ENCODE data around the gene CAMK1D.

DNA sequence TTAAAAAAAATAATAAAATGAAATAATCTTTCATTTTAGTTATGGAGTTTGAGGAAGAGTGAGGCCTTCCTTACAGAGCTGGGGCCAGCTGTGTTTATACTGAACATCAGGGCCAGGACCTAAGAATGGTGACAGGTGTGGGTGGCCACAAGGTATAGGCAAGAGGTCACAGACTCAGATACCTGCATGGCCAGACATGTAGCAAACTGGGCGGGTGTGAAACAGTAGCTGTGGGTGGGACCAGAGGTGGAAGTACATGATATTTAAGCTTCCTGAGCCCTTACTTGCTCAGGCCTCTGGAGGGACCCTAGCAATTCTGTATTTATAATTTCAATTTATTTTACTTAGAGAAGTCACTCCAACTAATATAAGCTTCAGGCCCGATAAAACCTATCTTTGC lies 27.7 kb upstream of the CAMK1D start:
- TF ChIP-seq POLR2AphosphoS5 (IDR thresholded peaks at IDR 0.05) = no peak
- TF ChIP-seq, protein P1, sequence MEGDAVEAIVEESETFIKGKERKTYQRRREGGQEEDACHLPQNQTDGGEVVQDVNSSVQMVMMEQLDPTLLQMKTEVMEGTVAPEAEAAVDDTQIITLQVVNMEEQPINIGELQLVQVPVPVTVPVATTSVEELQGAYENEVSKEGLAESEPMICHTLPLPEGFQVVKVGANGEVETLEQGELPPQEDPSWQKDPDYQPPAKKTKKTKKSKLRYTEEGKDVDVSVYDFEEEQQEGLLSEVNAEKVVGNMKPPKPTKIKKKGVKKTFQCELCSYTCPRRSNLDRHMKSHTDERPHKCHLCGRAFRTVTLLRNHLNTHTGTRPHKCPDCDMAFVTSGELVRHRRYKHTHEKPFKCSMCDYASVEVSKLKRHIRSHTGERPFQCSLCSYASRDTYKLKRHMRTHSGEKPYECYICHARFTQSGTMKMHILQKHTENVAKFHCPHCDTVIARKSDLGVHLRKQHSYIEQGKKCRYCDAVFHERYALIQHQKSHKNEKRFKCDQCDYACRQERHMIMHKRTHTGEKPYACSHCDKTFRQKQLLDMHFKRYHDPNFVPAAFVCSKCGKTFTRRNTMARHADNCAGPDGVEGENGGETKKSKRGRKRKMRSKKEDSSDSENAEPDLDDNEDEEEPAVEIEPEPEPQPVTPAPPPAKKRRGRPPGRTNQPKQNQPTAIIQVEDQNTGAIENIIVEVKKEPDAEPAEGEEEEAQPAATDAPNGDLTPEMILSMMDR (IDR thresholded peaks at IDR 0.05) = no peak

All from breast epithelium (tissue), 3 donors.